SK-N-SH (cell line): ENCODE measurements around the gene DOK7.

Source experiments
- EP300 ChIP-seq, 2 experiments: IDR thresholded peaks; 2 replicates each; pipeline versions ENCODE4 v1.4.0 to v1.6.1; 2012; ENCODE audit warnings: borderline replicate concordance in 1 of 2, low read depth in 1 of 2, low read length in 1 of 2
- FOXJ3 ChIP-seq: sonication (generic); formaldehyde crosslinking; IDR thresholded peaks from 2 replicates; pipeline ENCODE4 v1.5.1; 2020; ENCODE audit warnings: mild to moderate bottlenecking, missing genetic modification reagents
- RAD21 ChIP-seq: IDR thresholded peaks from 2 replicates; pipeline ENCODE4 v1.6.1; 2012; ENCODE audit warnings: mild to moderate bottlenecking, low read length
- SIN3A ChIP-seq: IDR thresholded peaks from 2 replicates; pipeline ENCODE4 v1.6.1; 2012; ENCODE audit warnings: low read depth, mild to moderate bottlenecking, low read length, moderate library complexity, borderline replicate concordance
- TAF1 ChIP-seq: IDR thresholded peaks from 2 replicates; pipeline ENCODE4 v1.6.1; 2012; ENCODE audit warnings: low read depth, mild to moderate bottlenecking, low read length, moderate library complexity, borderline replicate concordance
- TCF12 ChIP-seq: IDR thresholded peaks from 2 replicates; pipeline ENCODE4 v1.4.0; 2012
- YY1 ChIP-seq: IDR thresholded peaks from 2 replicates; pipeline ENCODE4 v1.4.0; 2012; ENCODE audit warnings: low read depth, mild to moderate bottlenecking
- TF ChIP-seq, protein P1 (sequence below): fragments of 200-600 bp; sonication (generic); IDR thresholded peaks from 2 replicates; pipeline ENCODE4 v1.6.1; 2017; ENCODE audit warnings: antibody characterized with exemption, mild to moderate bottlenecking, moderate library complexity
- TF ChIP-seq, protein P2 (sequence below): IDR thresholded peaks from 2 replicates; pipeline ENCODE4 v1.6.1; 2012; ENCODE audit warnings: mild to moderate bottlenecking, low read depth, low read length, moderate library complexity
- TF ChIP-seq, protein P3 (sequence below): IDR thresholded peaks from 2 replicates; pipeline ENCODE4 v1.4.0; 2012; ENCODE audit warnings: low read depth, borderline replicate concordance
- TF ChIP-seq, protein P4 (sequence below): fragments of 150-350 bp; IDR thresholded peaks from 2 replicates; pipeline ENCODE4 v1.6.1; 2017; ENCODE audit warnings: antibody characterized with exemption, low read length, low read depth, borderline replicate concordance
- TF ChIP-seq, protein P5 (sequence below): IDR thresholded peaks from 2 replicates; pipeline ENCODE4 v1.4.0; 2012; ENCODE audit warnings: low read depth, borderline replicate concordance

DNA sequence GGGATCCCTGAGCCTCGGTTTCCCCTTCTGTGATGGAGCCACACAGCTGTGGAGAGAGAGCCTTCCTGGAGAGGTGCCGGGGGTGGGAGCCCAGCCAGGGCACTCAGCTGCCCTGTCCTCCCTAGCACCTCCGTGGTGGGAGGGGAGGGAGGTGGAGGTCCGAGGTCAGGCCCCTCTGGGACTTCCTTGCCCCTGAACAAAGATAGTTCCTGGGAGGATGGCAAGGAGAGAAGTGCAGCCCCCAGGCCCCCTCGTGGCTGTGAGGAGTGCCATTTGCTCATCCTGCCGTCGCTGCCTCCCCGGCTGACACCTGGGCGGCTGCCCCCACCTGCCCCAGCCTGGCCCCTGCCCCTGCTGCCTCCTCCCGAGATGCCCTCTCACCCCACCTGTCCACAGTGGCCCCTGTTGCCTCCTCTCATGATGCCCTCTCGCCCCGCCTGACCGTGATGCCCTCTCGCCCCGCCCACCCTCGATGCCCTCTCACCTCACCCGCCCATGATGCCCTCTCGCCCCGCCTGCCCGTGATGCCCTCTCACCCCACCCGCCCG, 12.7 kb downstream of the DOK7 start:
- TF ChIP-seq, protein P1, sequence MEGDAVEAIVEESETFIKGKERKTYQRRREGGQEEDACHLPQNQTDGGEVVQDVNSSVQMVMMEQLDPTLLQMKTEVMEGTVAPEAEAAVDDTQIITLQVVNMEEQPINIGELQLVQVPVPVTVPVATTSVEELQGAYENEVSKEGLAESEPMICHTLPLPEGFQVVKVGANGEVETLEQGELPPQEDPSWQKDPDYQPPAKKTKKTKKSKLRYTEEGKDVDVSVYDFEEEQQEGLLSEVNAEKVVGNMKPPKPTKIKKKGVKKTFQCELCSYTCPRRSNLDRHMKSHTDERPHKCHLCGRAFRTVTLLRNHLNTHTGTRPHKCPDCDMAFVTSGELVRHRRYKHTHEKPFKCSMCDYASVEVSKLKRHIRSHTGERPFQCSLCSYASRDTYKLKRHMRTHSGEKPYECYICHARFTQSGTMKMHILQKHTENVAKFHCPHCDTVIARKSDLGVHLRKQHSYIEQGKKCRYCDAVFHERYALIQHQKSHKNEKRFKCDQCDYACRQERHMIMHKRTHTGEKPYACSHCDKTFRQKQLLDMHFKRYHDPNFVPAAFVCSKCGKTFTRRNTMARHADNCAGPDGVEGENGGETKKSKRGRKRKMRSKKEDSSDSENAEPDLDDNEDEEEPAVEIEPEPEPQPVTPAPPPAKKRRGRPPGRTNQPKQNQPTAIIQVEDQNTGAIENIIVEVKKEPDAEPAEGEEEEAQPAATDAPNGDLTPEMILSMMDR, result no peak
- TF ChIP-seq, protein P2, sequence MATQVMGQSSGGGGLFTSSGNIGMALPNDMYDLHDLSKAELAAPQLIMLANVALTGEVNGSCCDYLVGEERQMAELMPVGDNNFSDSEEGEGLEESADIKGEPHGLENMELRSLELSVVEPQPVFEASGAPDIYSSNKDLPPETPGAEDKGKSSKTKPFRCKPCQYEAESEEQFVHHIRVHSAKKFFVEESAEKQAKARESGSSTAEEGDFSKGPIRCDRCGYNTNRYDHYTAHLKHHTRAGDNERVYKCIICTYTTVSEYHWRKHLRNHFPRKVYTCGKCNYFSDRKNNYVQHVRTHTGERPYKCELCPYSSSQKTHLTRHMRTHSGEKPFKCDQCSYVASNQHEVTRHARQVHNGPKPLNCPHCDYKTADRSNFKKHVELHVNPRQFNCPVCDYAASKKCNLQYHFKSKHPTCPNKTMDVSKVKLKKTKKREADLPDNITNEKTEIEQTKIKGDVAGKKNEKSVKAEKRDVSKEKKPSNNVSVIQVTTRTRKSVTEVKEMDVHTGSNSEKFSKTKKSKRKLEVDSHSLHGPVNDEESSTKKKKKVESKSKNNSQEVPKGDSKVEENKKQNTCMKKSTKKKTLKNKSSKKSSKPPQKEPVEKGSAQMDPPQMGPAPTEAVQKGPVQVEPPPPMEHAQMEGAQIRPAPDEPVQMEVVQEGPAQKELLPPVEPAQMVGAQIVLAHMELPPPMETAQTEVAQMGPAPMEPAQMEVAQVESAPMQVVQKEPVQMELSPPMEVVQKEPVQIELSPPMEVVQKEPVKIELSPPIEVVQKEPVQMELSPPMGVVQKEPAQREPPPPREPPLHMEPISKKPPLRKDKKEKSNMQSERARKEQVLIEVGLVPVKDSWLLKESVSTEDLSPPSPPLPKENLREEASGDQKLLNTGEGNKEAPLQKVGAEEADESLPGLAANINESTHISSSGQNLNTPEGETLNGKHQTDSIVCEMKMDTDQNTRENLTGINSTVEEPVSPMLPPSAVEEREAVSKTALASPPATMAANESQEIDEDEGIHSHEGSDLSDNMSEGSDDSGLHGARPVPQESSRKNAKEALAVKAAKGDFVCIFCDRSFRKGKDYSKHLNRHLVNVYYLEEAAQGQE, result no peak
- TF ChIP-seq EP300 (IDR thresholded peaks at IDR 0.05; ENCODE audit: borderline replicate concordance in 1 of 2, low read depth in 1 of 2, low read length in 1 of 2) (no peak), YY1 (no peak), RAD21 (no peak), TCF12 (no peak), FOXJ3 (CRISPR knock-in tag) (no peak), TAF1 (no peak), SIN3A (no peak)
- TF ChIP-seq, protein P3, sequence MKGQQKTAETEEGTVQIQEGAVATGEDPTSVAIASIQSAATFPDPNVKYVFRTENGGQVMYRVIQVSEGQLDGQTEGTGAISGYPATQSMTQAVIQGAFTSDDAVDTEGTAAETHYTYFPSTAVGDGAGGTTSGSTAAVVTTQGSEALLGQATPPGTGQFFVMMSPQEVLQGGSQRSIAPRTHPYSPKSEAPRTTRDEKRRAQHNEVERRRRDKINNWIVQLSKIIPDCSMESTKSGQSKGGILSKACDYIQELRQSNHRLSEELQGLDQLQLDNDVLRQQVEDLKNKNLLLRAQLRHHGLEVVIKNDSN, result no peak
- TF ChIP-seq, protein P4, sequence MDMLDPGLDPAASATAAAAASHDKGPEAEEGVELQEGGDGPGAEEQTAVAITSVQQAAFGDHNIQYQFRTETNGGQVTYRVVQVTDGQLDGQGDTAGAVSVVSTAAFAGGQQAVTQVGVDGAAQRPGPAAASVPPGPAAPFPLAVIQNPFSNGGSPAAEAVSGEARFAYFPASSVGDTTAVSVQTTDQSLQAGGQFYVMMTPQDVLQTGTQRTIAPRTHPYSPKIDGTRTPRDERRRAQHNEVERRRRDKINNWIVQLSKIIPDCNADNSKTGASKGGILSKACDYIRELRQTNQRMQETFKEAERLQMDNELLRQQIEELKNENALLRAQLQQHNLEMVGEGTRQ, result no peak
- TF ChIP-seq, protein P5, sequence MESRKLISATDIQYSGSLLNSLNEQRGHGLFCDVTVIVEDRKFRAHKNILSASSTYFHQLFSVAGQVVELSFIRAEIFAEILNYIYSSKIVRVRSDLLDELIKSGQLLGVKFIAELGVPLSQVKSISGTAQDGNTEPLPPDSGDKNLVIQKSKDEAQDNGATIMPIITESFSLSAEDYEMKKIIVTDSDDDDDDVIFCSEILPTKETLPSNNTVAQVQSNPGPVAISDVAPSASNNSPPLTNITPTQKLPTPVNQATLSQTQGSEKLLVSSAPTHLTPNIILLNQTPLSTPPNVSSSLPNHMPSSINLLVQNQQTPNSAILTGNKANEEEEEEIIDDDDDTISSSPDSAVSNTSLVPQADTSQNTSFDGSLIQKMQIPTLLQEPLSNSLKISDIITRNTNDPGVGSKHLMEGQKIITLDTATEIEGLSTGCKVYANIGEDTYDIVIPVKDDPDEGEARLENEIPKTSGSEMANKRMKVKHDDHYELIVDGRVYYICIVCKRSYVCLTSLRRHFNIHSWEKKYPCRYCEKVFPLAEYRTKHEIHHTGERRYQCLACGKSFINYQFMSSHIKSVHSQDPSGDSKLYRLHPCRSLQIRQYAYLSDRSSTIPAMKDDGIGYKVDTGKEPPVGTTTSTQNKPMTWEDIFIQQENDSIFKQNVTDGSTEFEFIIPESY, result no peak
